Globus pallidus (tissue), 1 donor: ENCODE measurements around the gene PCDHA13.
"Not testable (repeated sequence)": the region's sequence is repeated elsewhere in the genome, so short reads cannot be mapped to it uniquely, and the experiment has no call there.

Experiments
- DNase-seq: peaks from one replicate; pipeline ENCODE4 v3.0.0-alpha.2; 2015; ENCODE audit warnings: low spot score

PCDHA13 gene, protein sequence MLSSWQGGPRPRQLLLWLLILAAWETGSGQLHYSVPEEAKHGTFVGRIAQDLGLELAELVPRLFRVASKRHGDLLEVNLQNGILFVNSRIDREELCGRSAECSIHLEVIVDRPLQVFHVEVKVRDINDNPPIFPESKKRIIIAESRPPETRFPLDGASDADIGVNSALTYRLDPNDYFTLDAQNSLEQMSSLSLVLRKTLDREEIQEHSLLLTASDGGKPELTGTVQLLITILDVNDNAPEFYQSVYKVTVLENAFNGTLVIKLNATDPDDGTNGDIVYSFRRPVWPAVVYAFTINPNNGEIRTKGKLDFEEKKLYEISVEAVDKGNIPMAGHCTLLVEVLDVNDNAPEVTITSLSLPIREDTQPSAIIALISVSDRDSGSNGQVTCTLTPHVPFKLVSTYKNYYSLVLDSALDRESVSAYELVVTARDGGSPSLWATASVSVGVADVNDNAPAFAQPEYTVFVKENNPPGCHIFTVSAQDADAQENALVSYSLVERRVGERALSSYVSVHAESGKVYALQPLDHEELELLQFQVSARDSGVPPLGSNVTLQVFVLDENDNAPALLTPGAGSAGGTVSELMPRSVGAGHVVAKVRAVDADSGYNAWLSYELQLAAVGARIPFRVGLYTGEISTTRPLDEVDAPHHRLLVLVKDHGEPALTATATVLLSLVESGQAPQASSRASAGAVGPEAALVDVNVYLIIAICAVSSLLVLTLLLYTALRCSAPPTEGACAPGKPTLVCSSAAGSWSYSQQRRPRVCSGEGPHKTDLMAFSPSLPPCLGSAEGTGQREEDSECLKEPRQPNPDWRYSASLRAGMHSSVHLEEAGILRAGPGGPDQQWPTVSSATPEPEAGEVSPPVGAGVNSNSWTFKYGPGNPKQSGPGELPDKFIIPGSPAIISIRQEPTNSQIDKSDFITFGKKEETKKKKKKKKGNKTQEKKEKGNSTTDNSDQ

DNA sequence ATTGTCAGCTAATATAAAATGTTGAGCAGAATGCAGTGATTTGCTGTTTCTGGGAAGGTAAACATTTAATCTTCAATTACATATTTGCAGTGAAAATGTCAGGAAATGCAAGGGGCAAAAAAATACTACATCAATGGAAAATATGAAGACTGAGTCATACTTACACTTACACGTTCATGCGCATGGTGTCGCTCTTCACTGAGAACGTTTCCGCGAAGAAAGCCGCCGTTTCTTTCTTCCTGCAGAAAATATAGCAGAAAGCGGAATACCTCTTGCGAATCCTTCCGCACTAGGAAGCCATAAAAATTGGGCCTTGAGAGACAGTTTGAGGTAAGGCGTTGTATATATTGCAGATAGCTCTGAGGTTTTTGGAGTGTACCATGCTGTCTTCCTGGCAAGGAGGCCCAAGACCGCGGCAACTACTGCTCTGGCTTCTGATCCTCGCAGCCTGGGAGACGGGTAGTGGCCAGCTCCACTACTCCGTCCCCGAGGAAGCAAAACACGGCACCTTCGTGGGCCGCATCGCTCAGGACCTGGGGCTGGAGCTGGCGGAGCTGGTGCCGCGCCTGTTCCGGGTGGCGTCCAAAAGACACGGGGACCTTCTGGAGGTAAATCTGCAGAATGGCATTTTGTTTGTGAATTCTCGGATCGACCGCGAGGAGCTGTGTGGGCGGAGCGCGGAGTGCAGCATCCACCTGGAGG lies at the start of gene PCDHA13:
PCDHA13 (plus strand) TSS at position 236 of the 702 bp plus-strand sequence; CDS start at position 381, 145 bp downstream.
- DNase-seq = peak; percentile 32

DNA sequence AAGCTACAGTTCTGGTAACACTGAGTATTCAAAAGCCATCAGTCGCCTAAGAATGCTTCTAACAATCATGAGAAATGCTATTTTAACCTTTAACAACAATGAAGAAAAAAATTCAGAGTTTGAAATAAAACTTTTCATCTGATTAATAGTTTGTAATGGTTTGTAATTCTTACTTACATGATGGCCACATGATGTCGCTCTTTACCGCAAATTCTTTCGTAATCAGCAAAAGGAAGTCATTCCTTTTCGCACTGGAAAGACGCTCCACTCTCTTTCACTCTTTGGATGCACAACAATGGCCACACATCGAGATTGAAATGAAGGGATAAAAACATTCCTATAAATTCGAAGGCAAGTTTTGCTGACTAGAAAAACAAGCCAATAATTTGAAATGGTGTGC lies 47.9 kb upstream of the PCDHA13 start, which contains the start of gene PCDHA7:
PCDHA7 (plus strand) TSS at position 277 of the 400 bp plus-strand sequence; CDS start at position 392, 115 bp downstream.
- DNase-seq = peak; percentile 58

DNA sequence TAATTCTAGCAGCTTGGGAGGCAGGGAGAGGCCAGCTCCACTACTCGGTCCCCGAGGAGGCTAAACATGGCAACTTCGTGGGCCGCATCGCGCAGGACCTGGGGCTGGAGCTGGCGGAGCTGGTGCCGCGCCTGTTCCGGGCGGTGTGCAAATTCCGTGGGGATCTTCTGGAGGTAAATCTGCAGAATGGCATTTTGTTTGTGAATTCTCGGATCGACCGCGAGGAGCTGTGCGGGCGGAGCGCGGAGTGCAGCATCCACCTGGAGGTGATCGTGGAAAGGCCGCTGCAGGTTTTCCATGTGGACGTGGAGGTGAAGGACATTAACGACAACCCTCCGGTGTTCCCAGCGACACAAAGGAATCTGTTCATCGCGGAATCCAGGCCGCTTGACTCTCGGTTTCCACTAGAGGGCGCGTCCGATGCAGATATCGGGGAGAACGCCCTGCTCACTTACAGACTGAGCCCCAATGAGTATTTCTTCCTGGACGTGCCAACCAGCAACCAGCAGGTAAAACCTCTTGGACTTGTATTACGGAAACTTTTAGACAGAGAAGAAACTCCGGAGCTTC lies 47.4 kb upstream of the PCDHA13 start:
- not testable (repeated sequence) for DNase-seq

DNA sequence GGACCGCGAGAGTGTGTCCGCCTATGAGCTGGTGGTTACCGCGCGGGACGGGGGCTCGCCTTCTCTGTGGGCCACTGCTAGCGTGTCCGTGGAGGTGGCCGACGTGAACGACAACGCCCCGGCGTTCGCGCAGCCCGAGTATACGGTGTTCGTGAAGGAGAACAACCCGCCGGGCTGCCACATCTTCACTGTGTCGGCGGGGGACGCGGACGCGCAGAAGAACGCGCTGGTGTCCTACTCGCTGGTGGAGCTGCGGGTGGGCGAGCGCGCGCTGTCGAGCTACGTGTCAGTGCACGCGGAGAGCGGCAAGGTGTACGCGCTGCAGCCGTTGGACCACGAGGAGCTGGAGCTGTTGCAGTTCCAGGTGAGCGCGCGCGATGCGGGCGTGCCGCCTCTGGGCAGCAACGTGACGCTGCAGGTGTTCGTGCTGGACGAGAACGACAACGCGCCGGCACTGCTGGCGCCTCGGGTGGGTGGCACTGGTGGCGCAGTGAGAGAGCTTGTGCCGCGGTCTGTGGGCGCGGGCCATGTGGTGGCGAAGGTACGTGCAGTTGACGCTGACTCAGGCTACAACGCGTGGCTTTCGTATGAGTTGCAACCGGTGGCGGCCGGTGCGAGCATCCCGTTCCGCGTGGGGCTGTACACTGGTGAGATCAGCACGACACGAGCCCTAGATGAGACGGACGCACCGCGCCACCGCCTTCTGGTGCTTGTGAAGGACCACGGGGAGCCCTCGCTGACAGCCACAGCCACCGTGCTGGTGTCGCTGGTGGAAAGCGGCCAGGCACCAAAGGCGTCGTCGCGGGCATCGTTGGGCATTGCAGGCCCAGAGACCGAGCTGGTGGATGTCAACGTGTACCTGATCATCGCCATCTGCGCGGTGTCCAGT lies 46.1 kb upstream of the PCDHA13 start:
- no peak for DNase-seq

GRCh38 chr5:140840978-140841962 lies 40.7 kb upstream of the PCDHA13 start, which contains the start of gene PCDHA8:
PCDHA8 (plus strand) TSS chr5:140841187; CDS start chr5:140841322, 135 bp downstream.
- DNase-seq = peak; percentile 51

DNA sequence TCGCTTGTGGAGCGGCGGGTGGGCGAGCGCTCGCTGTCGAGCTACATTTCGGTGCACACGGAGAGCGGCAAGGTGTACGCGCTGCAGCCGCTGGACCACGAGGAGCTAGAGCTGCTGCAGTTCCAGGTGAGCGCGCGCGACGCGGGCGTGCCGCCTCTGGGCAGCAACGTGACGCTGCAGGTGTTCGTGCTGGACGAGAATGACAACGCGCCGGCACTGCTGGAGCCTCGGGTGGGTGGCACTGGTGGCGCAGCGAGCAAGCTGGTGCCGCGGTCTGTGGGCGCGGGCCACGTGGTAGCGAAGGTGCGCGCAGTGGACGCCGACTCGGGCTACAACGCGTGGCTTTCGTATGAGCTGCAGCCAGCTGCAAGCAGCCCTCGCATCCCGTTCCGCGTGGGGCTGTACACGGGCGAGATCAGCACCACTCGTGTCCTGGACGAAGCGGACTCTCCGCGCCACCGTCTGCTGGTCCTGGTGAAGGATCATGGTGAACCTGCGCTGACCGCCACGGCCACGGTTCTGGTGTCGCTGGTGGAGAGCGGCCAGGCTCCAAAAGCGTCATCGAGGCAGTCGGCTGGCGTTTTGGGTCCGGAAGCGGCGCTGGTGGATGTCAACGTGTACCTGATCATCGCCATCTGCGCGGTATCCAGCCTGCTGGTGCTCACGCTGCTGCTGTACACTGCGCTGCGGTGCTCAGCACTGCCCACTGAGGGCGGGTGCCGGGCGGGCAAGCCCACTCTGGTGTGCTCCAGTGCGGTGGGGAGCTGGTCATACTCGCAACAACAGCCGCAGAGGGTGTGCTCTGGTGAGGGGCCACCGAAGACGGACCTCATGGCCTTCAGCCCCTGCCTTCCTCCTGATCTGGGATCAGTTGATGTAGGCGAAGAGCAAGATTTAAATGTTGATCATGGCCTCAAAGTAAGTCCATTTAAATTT lies 38.9 kb upstream of the PCDHA13 start:
- no peak for DNase-seq

DNA sequence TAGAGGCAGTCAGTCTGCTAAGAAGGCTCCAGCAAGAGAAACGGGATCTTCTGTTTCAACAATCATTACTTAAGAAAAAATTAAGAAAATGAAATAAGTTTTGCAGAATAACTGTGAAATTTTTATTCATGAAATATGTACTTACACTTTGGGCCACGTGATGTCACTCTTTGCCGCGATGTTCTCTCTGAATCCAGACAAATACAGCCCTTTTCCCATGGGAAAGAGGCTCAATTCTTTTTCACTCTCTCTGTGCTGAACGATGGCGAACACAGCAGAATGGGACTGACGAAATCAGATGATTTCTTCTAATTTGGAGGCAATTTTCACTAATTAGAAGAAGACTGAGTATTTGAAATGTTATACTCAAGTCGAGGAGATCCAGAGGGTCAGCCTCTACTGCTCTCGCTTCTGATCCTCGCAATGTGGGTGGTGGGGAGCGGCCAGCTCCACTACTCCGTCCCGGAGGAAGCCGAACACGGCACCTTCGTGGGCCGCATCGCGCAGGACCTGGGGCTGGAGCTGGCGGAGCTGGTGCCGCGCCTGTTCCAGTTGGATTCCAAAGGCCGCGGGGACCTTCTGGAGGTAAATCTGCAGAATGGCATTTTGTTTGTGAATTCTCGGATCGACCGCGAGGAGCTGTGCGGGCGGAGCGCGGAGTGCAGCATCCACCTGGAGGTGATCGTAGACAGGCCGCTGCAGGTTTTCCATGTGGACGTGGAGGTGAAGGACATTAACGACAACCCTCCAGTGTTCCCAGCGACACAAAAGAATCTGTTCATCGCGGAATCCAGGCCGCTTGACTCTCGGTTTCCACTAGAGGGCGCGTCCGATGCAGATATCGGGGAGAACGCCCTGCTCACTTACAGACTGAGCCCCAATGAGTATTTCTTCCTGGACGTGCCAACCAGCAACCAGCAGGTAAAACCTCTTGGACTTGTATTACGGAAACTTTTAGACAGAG lies 33.5 kb upstream of the PCDHA13 start, which contains the start of gene PCDHA9:
PCDHA9 (plus strand) TSS at position 244 of the 964 bp plus-strand sequence; CDS start at position 358, 114 bp downstream.
- DNase-seq = not testable (repeated sequence)

GRCh38 chr5:140849831-140850634 lies 31.9 kb upstream of the PCDHA13 start:
- DNase-seq = not testable (repeated sequence)

DNA sequence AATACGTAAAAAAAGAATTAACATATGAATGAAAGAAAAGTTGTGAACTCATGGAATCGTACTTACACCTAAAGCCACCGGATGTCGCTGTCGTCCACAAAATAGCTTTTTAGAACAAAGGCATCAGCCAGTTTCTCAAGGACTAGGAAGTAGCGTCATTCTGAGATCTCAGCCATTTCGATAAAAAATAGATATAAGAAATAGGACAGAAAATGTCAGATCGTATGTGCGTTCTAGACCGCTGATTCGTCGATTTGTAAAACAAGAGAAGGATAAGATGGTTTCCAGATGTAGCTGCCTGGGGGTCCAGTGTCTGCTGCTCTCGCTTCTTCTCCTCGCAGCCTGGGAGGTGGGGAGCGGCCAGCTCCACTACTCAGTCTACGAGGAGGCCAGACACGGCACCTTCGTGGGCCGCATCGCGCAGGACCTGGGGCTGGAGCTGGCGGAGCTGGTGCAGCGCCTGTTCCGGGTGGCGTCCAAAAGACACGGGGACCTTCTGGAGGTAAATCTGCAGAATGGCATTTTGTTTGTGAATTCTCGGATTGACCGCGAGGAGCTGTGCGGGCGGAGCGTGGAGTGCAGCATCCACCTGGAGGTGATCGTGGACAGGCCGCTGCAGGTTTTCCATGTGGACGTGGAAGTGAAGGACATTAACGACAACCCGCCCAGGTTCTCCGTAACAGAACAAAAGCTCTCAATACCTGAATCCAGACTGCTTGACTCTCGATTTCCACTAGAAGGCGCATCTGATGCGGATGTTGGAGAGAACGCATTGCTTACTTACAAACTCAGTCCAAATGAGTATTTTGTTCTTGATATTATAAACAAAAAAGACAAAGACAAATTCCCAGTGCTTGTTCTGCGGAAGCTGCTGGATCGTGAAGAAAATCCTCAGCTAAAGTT lies 25.9 kb upstream of the PCDHA13 start, which contains the start of gene PCDHA10:
PCDHA10 (plus strand) TSS at position 126 of the 903 bp plus-strand sequence; CDS start at position 278, 152 bp downstream.
- DNase-seq = peak; percentile 68

DNA sequence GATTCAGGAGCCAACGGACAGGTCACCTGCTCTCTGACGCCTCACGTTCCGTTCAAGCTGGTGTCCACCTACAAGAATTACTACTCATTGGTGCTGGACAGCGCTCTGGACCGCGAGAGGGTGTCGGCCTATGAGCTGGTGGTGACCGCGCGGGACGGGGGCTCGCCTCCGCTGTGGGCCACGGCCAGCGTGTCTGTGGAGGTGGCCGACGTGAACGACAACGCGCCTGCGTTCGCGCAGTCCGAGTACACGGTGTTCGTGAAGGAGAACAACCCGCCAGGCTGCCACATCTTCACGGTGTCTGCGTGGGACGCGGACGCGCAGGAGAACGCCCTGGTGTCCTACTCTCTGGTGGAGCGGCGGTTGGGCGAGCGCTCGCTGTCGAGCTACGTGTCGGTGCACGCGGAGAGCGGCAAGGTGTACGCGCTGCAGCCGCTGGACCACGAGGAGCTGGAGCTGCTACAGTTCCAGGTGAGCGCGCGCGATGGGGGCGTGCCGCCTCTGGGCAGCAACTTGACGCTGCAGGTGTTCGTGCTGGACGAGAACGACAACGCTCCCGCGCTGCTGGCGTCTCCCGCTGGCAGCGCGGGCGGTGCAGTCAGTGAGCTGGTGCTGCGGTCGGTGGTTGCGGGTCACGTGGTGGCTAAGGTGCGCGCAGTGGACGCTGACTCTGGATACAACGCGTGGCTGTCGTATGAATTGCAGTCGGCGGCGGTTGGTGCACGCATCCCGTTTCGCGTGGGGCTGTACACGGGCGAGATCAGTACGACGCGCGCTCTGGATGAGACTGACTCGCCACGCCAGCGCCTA lies 24.5 kb upstream of the PCDHA13 start:
- DNase-seq = no peak

GRCh38 chr5:140857987-140858240 lies 24.0 kb upstream of the PCDHA13 start:
- no peak for DNase-seq

DNA sequence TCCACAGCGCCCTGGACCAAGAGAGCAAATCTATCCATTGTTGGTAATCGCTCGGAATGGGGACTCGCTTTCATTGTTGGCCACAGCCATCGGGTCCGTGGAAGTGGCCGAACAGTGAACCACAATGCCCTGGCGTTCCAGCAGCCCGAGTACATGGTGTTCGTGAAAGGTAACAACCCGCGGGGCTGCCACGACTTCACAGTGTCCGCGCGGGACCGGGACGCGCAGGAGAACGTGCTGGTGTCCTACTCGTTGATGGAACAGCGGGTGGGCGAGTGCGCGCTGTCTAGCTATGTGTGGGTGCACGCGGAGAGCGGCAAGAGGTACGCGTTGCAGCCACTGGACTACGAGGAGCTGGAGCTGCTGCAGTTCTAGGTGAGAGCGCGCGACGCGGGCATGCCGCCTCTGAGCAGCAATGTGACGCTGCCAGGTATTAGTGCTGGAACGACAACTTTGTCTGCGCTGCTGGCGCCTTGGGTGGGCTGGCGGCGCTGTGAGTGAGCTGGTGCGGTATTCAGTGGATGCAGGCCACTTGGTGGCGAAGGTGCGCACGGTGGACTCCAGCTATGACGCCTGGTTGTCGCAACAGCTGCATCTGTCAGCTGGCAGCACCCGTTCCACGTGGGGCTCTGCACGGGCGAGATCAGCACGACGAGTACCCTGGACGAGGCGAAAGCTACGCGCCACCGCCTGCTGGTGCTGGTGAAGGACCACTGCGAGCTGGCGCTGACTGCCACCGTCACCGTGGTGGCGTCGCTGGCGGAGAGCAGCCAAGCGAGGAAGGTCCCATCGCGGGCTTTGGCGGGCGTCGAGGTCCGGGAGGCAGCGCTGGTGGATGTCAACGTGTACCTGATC lies 19.3 kb upstream of the PCDHA13 start:
- DNase-seq = no peak
